Effector CD4-positive, alpha-beta T cell (primary cell): ENCODE measurements around the gene INPP4B.
"Not testable (repeated sequence)": the region's sequence is repeated elsewhere in the genome, so short reads cannot be mapped to it uniquely, and the experiment has no call there.

ENCODE experiments used
- DNase-seq: peaks from one replicate; pipeline ENCODE4 v3.0.0-alpha.2; 2020

INPP4B gene

GRCh38 chr4:142112451-142112850 is 733.6 kb downstream of the INPP4B start:
- no peak for DNase-seq

GRCh38 chr4:142110136-142110535 is 736.0 kb downstream of the INPP4B start:
- no peak for DNase-seq

- no peak for DNase-seq
Observed at GRCh38 chr4:142104041-142104440, 742.1 kb downstream of the INPP4B start.

- DNase-seq: no peak
Observed at GRCh38 chr4:142101401-142101800, 744.7 kb downstream of the INPP4B start.

- no peak for DNase-seq
Observed at GRCh38 chr4:142100941-142101340, 745.2 kb downstream of the INPP4B start.

GRCh38 chr4:142098900-142099545 is 747.1 kb downstream of the INPP4B start:
- DNase-seq: no peak

- no peak for DNase-seq
Observed at GRCh38 chr4:142098380-142098779, 747.7 kb downstream of the INPP4B start.

GRCh38 chr4:142097015-142097414 is 749.1 kb downstream of the INPP4B start:
- DNase-seq: no peak

GRCh38 chr4:142095886-142096605 is 750.1 kb downstream of the INPP4B start:
- DNase-seq: no peak

GRCh38 chr4:142092941-142093340 is 753.2 kb downstream of the INPP4B start:
- no peak for DNase-seq

GRCh38 chr4:142091691-142092182 is 754.4 kb downstream of the INPP4B start:
- no peak for DNase-seq

- DNase-seq: no peak
Observed at GRCh38 chr4:142091085-142091513, 755.0 kb downstream of the INPP4B start.

- DNase-seq: no peak
Observed at GRCh38 chr4:142088906-142089305, 757.2 kb downstream of the INPP4B start.

GRCh38 chr4:142085513-142086292 is 760.4 kb downstream of the INPP4B start:
- DNase-seq: no peak

- DNase-seq: no peak
Observed at GRCh38 chr4:142083264-142083663, 762.8 kb downstream of the INPP4B start.

- DNase-seq: no peak
Observed at GRCh38 chr4:142081025-142081424, 765.1 kb downstream of the INPP4B start.

GRCh38 chr4:142079959-142080358 is 766.1 kb downstream of the INPP4B start:
- no peak for DNase-seq

- no peak for DNase-seq
Observed at GRCh38 chr4:142077048-142077447, 769.1 kb downstream of the INPP4B start.

- not testable (repeated sequence) for DNase-seq
Observed at GRCh38 chr4:142068304-142068703, 777.8 kb downstream of the INPP4B start.

GRCh38 chr4:142066562-142066961 is 779.5 kb downstream of the INPP4B start:
- not testable (repeated sequence) for DNase-seq

GRCh38 chr4:142065086-142065647 is 780.9 kb downstream of the INPP4B start:
- no peak for DNase-seq

- DNase-seq: no peak
Observed at GRCh38 chr4:142064181-142064580, 781.9 kb downstream of the INPP4B start.

- no peak for DNase-seq
Observed at GRCh38 chr4:142045996-142046395, 800.1 kb downstream of the INPP4B start.
